ENCODE measurements around the gene CHST8.
"Not testable (repeated sequence)": the region's sequence is repeated elsewhere in the genome, so short reads cannot be mapped to it uniquely, and the experiment has no call there.

Gene CHST8

GRCh38 chr19:33647146-33647545, 25.4 kb downstream of the CHST8 start:
- DNase-seq: no peak

GRCh38 chr19:33649627-33650305, 28.0 kb downstream of the CHST8 start:
- no peak for DNase-seq

- DNase-seq: no peak
These were observed 31.9 kb downstream of the CHST8 start for GRCh38 chr19:33653684-33654083.

GRCh38 chr19:33654840-33655508, 33.2 kb downstream of the CHST8 start:
- no peak for DNase-seq

- DNase-seq: no peak
These were observed 38.1 kb downstream of the CHST8 start for GRCh38 chr19:33659835-33660234.

- DNase-seq: no peak
These were observed 38.8 kb downstream of the CHST8 start for GRCh38 chr19:33660410-33661124.

- DNase-seq: no peak
These were observed 39.6 kb downstream of the CHST8 start for GRCh38 chr19:33661336-33661735.

- DNase-seq: no peak
These were observed 40.8 kb downstream of the CHST8 start for GRCh38 chr19:33662391-33663092.

GRCh38 chr19:33663316-33663715, 41.6 kb downstream of the CHST8 start:
- DNase-seq: not testable (repeated sequence)

GRCh38 chr19:33664744-33665143, 43.0 kb downstream of the CHST8 start:
- no peak for DNase-seq

- DNase-seq: no peak
These were observed 44.2 kb downstream of the CHST8 start for GRCh38 chr19:33665776-33666595.

GRCh38 chr19:33667141-33667650, 45.4 kb downstream of the CHST8 start:
- no peak for DNase-seq

GRCh38 chr19:33667881-33668280, 46.1 kb downstream of the CHST8 start:
- DNase-seq: no peak

GRCh38 chr19:33668968-33669367, 47.2 kb downstream of the CHST8 start:
- DNase-seq: no peak

GRCh38 chr19:33669376-33669775, 47.6 kb downstream of the CHST8 start:
- no peak for DNase-seq

- no peak for DNase-seq
These were observed 48.6 kb downstream of the CHST8 start for GRCh38 chr19:33670398-33670797.

- no peak for DNase-seq
These were observed 49.5 kb downstream of the CHST8 start for GRCh38 chr19:33671211-33671610.

- no peak for DNase-seq
These were observed 51.6 kb downstream of the CHST8 start for GRCh38 chr19:33673258-33673875.

GRCh38 chr19:33673996-33674625, 52.4 kb downstream of the CHST8 start:
- no peak for DNase-seq

GRCh38 chr19:33674626-33675367, 53.0 kb downstream of the CHST8 start:
- no peak for DNase-seq

All from stimulated activated CD4-positive, alpha-beta T cell treated with anti-CD3 and anti-CD28 coated beads, Interleukin-2, amount 100 ng/mL, for 48 hours (primary cell).